Renal pelvis (tissue), 4 donors: Measurements from ENCODE around the gene TLE4. TPM values are rescaled to one million over a fixed set of nuclear protein-coding genes. Genes with fewer than 3 reads are reported as not detected.

ENCODE experiments used
- DNase-seq: peaks from one replicate; pipeline ENCODE4 v3.0.0-alpha.2; 2013
- polyA plus RNA-seq, 3 donors: library from polyadenylated mRNA; unstranded; fragments of 120-200 nt; gene quantifications; one replicate each; pipeline ENCODE4 v1.2.1, GENCODE V29; 2013; ENCODE audit not compliant: insufficient read length in 3 of 3

The TLE4 gene
- polyA plus RNA-seq, 3 donors, result 61.1 to 66.8 (median 64.2) TPM

- no peak for DNase-seq
Measured at GRCh38 chr9:79774356-79774755, 202.6 kb downstream of the TLE4 start.
